GM12878 (cell line): ENCODE results near the gene TMEM163. TPM values are rescaled to one million over a fixed set of nuclear protein-coding genes. Genes with fewer than 3 reads are reported as not detected.

ENCODE experiments used
- ATAC-seq: fragments of 200-7000 bp; cut with Tn5 transposase; 3 replicates; pipeline ENCODE4 v1.9.1; 2020; ENCODE audit warnings: mild to moderate bottlenecking, moderate library complexity
- BruUV-seq: library from RNA; stranded (reverse); fragments of 400-500 nt; replicated peaks from 2 replicates; lab custom pipeline; 2021; lab: Mats Ljungman, UMichigan
- CTCF ChIA-PET: fragments of 300-600 bp; sonication (Branson Sonifier 250); formaldehyde crosslinking; extraction: SDS; loops from one replicate; lab custom pipeline; 2021; ENCODE audit warnings: inconsistent platforms; lab: Yijun Ruan, JAX
- POLR2A ChIA-PET: fragments of 350-600 bp; formaldehyde crosslinking; extraction: SDS; loops from one replicate; lab custom pipeline; 2021; ENCODE audit warnings: inconsistent platforms; lab: Charles Lee
- RAD21 ChIA-PET: fragments of 300-600 bp; sonication (Branson Sonifier 250); formaldehyde crosslinking; loops from one replicate; lab custom pipeline; 2023; ENCODE audit warnings: antibody characterized with exemption; ENCODE audit not compliant: unreplicated experiment; lab: Charles Lee
- SMC1A ChIA-PET: fragments of 300-600 bp; sonication (Branson Sonifier 250); formaldehyde crosslinking; loops from one replicate; lab custom pipeline; 2023; ENCODE audit not compliant: unreplicated experiment, uncharacterized antibody; lab: Charles Lee
- DNase-seq: peaks from one replicate; pipeline ENCODE4 v3.0.0-alpha.2; 2011; ENCODE audit warnings: low read depth, low spot score
- FAIRE-seq: peaks from 3 replicates; lab custom pipeline; 2011; peaks lifted over from hg19 to GRCh38; lab: Jason Lieb, UNC
- H2AFZ ChIP-seq: 2 replicates; pipeline ENCODE4 v1.6.0; 2011; ENCODE audit warnings: low read depth, low read length, control low read depth; ENCODE audit not compliant: control insufficient read depth
- H3K27ac ChIP-seq: 2 replicates; pipeline ENCODE4 v1.5.1; 2011; ENCODE audit warnings: control low read depth; ENCODE audit not compliant: control insufficient read depth, insufficient read depth
- H3K27me3 ChIP-seq, 2 experiments: replicated peaks in 1 of 2; 2 replicates each; pipeline versions ENCODE4 v1.6.0 to v1.6.1; 2011; ENCODE audit warnings: low read length in 1 of 2; ENCODE audit not compliant: control insufficient read depth in 2 of 2, insufficient read depth in 2 of 2
- H3K36me3 ChIP-seq, 2 experiments: 2 replicates each; pipeline ENCODE4 v1.5.1; 2011; ENCODE audit warnings: low read length in 1 of 2; ENCODE audit not compliant: control insufficient read depth in 2 of 2, insufficient read depth in 2 of 2
- H3K4me1 ChIP-seq: 2 replicates; pipeline ENCODE4 v1.6.1; 2011; ENCODE audit warnings: mild to moderate bottlenecking, low read length, moderate library complexity, mixed read lengths; ENCODE audit not compliant: control insufficient read depth, insufficient read depth
- H3K4me2 ChIP-seq: 2 replicates; pipeline ENCODE4 v1.6.0; 2011; ENCODE audit warnings: control low read depth; ENCODE audit not compliant: control insufficient read depth, insufficient read depth
- H3K4me3 ChIP-seq: fragments of 200-600 bp; sonication (generic); 2 replicates; pipeline ENCODE4 v1.5.1; 2016
- H3K79me2 ChIP-seq: 2 replicates; pipeline ENCODE4 v1.6.0; 2011; ENCODE audit warnings: low read length; ENCODE audit not compliant: control insufficient read depth, insufficient read depth
- H3K9ac ChIP-seq: 2 replicates; pipeline ENCODE4 v1.8.0; 2011; ENCODE audit warnings: low read length, control low read depth, mixed read lengths; ENCODE audit not compliant: control insufficient read depth, insufficient read depth
- H3K9me3 ChIP-seq: replicated peaks from 3 replicates; pipeline ENCODE4 v1.5.1; 2011; ENCODE audit warnings: mild to moderate bottlenecking, low read length; ENCODE audit not compliant: control insufficient read depth, insufficient read depth
- H4K20me1 ChIP-seq: 2 replicates; pipeline ENCODE4 v1.6.0; 2011; ENCODE audit not compliant: control insufficient read depth, insufficient read depth
- ASH2L ChIP-seq: fragments of 300-600, 200-600 bp; sonication (generic); IDR thresholded peaks from 2 replicates; pipeline ENCODE4 v1.6.1; 2017; ENCODE audit warnings: low read depth, mild to moderate bottlenecking, borderline replicate concordance
- BACH1 ChIP-seq: fragments of 450-650 bp; IDR thresholded peaks from 2 replicates; pipeline ENCODE4 v1.6.1; 2017; ENCODE audit warnings: mild to moderate bottlenecking, borderline replicate concordance
- BCL11A ChIP-seq: IDR thresholded peaks from 2 replicates; pipeline ENCODE4 v1.6.1; 2011; ENCODE audit warnings: low read depth, low read length
- CEBPB ChIP-seq, 2 experiments: fragments of 150-350 bp in 1 of 2; IDR thresholded peaks; 2 replicates each; pipeline ENCODE4 v1.6.1; 2012 to 2014; ENCODE audit warnings: low read depth in 2 of 2, low read length in 2 of 2, borderline replicate concordance in 1 of 2, inconsistent platforms in 1 of 2
- EED ChIP-seq: sonication (generic); IDR thresholded peaks from 2 replicates; pipeline ENCODE4 v1.6.1; 2016; ENCODE audit warnings: antibody characterized with exemption, low read depth
- ESRRA ChIP-seq: IDR thresholded peaks from 2 replicates; pipeline ENCODE4 v1.6.1; 2012; ENCODE audit warnings: mild to moderate bottlenecking, low read length, improper control_type of control experiment
- FOXM1 ChIP-seq: IDR thresholded peaks from 2 replicates; pipeline ENCODE4 v1.6.1; 2012; ENCODE audit warnings: low read depth, mild to moderate bottlenecking, inconsistent platforms, low read length, moderate library complexity
- KLF5 ChIP-seq: fragments of 450-650 bp; IDR thresholded peaks from 2 replicates; pipeline ENCODE4 v1.6.1; 2014; ENCODE audit warnings: mild to moderate bottlenecking; ENCODE audit not compliant: partially characterized antibody
- MXI1 ChIP-seq: fragments of 150-350 bp; IDR thresholded peaks from 2 replicates; pipeline ENCODE4 v1.6.1; 2011; ENCODE audit warnings: low read depth, mild to moderate bottlenecking, inconsistent platforms, low read length, improper control_type of control experiment
- MYB ChIP-seq: fragments of 150-350 bp; IDR thresholded peaks from 2 replicates; pipeline ENCODE4 v1.6.1; 2014; ENCODE audit warnings: mild to moderate bottlenecking, low read depth, low read length, borderline replicate concordance
- RAD21 ChIP-seq: IDR thresholded peaks from 2 replicates; pipeline ENCODE4 v1.6.1; 2011; ENCODE audit warnings: mild to moderate bottlenecking, low read depth, low read length, moderate library complexity; ENCODE audit not compliant: insufficient read depth
- RFX5 ChIP-seq: IDR thresholded peaks from 2 replicates; pipeline ENCODE4 v1.6.1; 2011; ENCODE audit warnings: low read depth, low read length, improper control_type of control experiment
- SUPT20H ChIP-seq: IDR thresholded peaks from 2 replicates; pipeline ENCODE4 v1.6.1; 2011; ENCODE audit warnings: low read depth, mild to moderate bottlenecking, low read length, moderate library complexity, borderline replicate concordance; ENCODE audit not compliant: control insufficient read depth
- YBX1 ChIP-seq: fragments of 450-650 bp; IDR thresholded peaks from 2 replicates; pipeline ENCODE4 v1.6.1; 2016; ENCODE audit warnings: antibody characterized with exemption
- ZNF217 ChIP-seq: fragments of 450-650 bp; IDR thresholded peaks from 2 replicates; pipeline ENCODE4 v1.6.1; 2017; ENCODE audit warnings: antibody characterized with exemption, mild to moderate bottlenecking
- whole genome bisulfite sequencing: methylation state at CpG from one replicate; pipeline ENCODE4 v1.1.6; 2016; ENCODE audit warnings: low lambda C conversion rate; ENCODE audit not compliant: insufficient replicate concordance, insufficient coverage; ENCODE audit errors: missing lambda C conversion rate; 5-methylcytosine and 5-hydroxymethylcytosine counted together
- in situ Hi-C: fragments of 300-500 bp; cut with MboI; formaldehyde crosslinking; loops from 9 replicates; pipeline ENCODE4 v1.14.3; 2018; ENCODE audit warnings: mixed read lengths
- intact Hi-C: fragments of 100-400 bp; cut with micrococcal nuclease; formaldehyde crosslinking; loops from one replicate; pipeline ENCODE4 v1.14.2; 2022; ENCODE audit not compliant: unreplicated experiment
- polyA plus RNA-seq, 11 experiments: library from polyadenylated mRNA; depleted of rRNA in 4 of 11; unstranded in 6 of 11; stranded (reverse) in 5 of 11; fragments of >200 nt; fragmentation: Nextera tagmentation in 4 of 11; fragmentation: Illumina TruSeq in 1 of 11; extraction: Ambion mirVana in 4 of 11; extraction: Trizol in 1 of 11; gene quantifications; 1 replicate in 1 of 11; 2 replicates in 10 of 11; pipeline versions ENCODE4 v1.2.1 to v1.2.3, GENCODE V29; 2011 to 2016; ENCODE audit warnings: inconsistent platforms in 2 of 11, missing spikeins in 2 of 11, low read depth in 1 of 11
- total RNA-seq, 4 experiments: library from RNA; depleted of rRNA in 3 of 4; stranded (reverse); fragments of >200 nt in 3 of 4; fragmentation: Illumina TruSeq in 1 of 4; extraction: Trizol in 1 of 4; gene quantifications; 2 replicates each; pipeline versions ENCODE4 v1.2.1 to v1.2.3, GENCODE V29; 2013 to 2021
- TF ChIP-seq, protein P1 (sequence below): fragments of 450-650 bp; IDR thresholded peaks from 2 replicates; pipeline ENCODE4 v1.6.1; 2017; ENCODE audit warnings: mild to moderate bottlenecking, moderate library complexity
- TF ChIP-seq, protein P2 (sequence below), 3 experiments: IDR thresholded peaks in 2 of 3; conservative IDR thresholded peaks in 1 of 3; 2 replicates each; pipeline ENCODE4 v1.5.1; 2011; ENCODE audit warnings: low read depth in 3 of 3, low read length in 3 of 3, mild to moderate bottlenecking in 3 of 3, control low read depth in 2 of 3, moderate library complexity in 2 of 3, inconsistent platforms in 1 of 3, mixed read lengths in 1 of 3; ENCODE audit not compliant: control insufficient read depth in 2 of 3, insufficient read depth in 1 of 3; ENCODE audit errors: extremely low read depth in 1 of 3

Gene TMEM163
- total and polyA plus RNA-seq, 10 of the 15 experiments (the other 5 are each of a cell fraction or from before 2014, with no cell fraction given) = 0.05 to 0.11 (median 0.07) TPM; not detected in 4

DNA sequence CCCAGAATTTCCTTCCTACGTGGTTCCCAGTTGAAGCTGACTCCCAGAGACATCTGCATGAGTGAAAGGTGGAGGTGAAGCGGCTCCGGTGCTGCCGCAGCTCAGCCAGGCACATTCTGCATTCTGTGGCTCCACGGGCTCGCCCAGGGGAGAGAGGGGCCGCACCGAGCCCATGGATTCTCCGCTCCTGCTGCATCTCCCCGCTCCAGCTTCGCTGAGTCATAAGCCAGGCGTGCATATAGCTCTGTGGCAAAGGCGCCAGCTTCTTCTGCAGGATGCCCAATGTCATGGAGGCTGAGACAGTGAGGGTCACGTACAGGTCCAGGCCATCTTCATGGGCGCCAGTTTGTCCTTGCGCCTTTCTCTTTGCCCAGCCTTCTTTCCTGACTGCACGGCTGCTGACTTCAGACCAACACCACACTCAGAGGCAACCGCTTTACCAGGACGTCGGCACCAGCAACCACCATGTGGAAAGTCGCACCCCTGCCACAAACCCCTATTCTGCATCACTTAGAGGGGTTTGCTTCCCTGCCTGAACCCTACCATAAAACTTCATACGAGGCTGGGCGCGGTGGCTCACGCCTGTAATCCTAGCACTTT, 249.2 kb downstream of the TMEM163 start:
- H3K9ac ChIP-seq = no peak overlapping the region
- no peaks in the 10 kb centered on the region for H3K4me1 ChIP-seq
- RAD21 ChIA-PET = no interaction called here
- CTCF ChIA-PET = interaction anchor here (0.9 to 3.7 kb wide), 3 partner anchors 9 to 234 kb away, joined by 3 to 16 read pairs (median 4); no protein-coding TSS in a partner anchor
- no peak overlapping the region for H3K4me2 ChIP-seq
- no TSS peak for BruUV-seq
- in situ Hi-C loops (no loop called here), intact Hi-C loops (no loop called here)
- POLR2A ChIA-PET = no interaction called here
- ATAC-seq = no peak
- no peaks in the 10 kb centered on the region for H3K79me2 ChIP-seq
- no peak for TF ChIP-seq BACH1
- TF ChIP-seq RFX5 = no peak
- TF ChIP-seq, protein P1, sequence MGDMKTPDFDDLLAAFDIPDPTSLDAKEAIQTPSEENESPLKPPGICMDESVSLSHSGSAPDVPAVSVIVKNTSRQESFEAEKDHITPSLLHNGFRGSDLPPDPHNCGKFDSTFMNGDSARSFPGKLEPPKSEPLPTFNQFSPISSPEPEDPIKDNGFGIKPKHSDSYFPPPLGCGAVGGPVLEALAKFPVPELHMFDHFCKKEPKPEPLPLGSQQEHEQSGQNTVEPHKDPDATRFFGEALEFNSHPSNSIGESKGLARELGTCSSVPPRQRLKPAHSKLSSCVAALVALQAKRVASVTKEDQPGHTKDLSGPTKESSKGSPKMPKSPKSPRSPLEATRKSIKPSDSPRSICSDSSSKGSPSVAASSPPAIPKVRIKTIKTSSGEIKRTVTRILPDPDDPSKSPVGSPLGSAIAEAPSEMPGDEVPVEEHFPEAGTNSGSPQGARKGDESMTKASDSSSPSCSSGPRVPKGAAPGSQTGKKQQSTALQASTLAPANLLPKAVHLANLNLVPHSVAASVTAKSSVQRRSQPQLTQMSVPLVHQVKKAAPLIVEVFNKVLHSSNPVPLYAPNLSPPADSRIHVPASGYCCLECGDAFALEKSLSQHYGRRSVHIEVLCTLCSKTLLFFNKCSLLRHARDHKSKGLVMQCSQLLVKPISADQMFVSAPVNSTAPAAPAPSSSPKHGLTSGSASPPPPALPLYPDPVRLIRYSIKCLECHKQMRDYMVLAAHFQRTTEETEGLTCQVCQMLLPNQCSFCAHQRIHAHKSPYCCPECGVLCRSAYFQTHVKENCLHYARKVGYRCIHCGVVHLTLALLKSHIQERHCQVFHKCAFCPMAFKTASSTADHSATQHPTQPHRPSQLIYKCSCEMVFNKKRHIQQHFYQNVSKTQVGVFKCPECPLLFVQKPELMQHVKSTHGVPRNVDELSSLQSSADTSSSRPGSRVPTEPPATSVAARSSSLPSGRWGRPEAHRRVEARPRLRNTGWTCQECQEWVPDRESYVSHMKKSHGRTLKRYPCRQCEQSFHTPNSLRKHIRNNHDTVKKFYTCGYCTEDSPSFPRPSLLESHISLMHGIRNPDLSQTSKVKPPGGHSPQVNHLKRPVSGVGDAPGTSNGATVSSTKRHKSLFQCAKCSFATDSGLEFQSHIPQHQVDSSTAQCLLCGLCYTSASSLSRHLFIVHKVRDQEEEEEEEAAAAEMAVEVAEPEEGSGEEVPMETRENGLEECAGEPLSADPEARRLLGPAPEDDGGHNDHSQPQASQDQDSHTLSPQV = no peak
- TF ChIP-seq, protein P2, sequence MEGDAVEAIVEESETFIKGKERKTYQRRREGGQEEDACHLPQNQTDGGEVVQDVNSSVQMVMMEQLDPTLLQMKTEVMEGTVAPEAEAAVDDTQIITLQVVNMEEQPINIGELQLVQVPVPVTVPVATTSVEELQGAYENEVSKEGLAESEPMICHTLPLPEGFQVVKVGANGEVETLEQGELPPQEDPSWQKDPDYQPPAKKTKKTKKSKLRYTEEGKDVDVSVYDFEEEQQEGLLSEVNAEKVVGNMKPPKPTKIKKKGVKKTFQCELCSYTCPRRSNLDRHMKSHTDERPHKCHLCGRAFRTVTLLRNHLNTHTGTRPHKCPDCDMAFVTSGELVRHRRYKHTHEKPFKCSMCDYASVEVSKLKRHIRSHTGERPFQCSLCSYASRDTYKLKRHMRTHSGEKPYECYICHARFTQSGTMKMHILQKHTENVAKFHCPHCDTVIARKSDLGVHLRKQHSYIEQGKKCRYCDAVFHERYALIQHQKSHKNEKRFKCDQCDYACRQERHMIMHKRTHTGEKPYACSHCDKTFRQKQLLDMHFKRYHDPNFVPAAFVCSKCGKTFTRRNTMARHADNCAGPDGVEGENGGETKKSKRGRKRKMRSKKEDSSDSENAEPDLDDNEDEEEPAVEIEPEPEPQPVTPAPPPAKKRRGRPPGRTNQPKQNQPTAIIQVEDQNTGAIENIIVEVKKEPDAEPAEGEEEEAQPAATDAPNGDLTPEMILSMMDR (IDR thresholded peaks at IDR 0.05 in 2 of 3, conservative IDR thresholded peaks at IDR 0.05 in 1 of 3; ENCODE audit: control insufficient read depth in 2 of 3, extremely low read depth in 1 of 3, insufficient read depth in 1 of 3, low read depth in 3 of 3, low read length in 3 of 3) = no peak
- TF ChIP-seq EED = no peak
- TF ChIP-seq FOXM1 = no peak
- no peak for TF ChIP-seq SUPT20H
- no peak for TF ChIP-seq YBX1
- TF ChIP-seq CEBPB (IDR thresholded peaks at IDR 0.05; ENCODE audit: borderline replicate concordance in 1 of 2, low read depth in 2 of 2, low read length in 2 of 2) = no peak
- TF ChIP-seq MXI1 = no peak
- TF ChIP-seq RAD21 = no peak
- TF ChIP-seq BCL11A = no peak
- no peak for TF ChIP-seq MYB
- no peak for TF ChIP-seq ZNF217
- no peak for TF ChIP-seq ASH2L
- TF ChIP-seq ESRRA = no peak
- TF ChIP-seq KLF5 = no peak
- H4K20me1 ChIP-seq = no peaks in the 10 kb centered on the region
- no peak for FAIRE-seq
- 74% methylated on average over 25 of the region's 25 CpGs for WGBS
- SMC1A ChIA-PET = no interaction called here
- H3K4me3 ChIP-seq = no peak overlapping the region
- H3K36me3 ChIP-seq = no peaks in the 10 kb centered on the region
- H3K9me3 ChIP-seq = no peaks in the 10 kb centered on the region; the same call in 2 of the 3 replicates
- H2AFZ ChIP-seq = no peak overlapping the region
- no peaks in the 10 kb centered on the region for H3K27me3 ChIP-seq
- H3K27ac ChIP-seq = no peak overlapping the region
- no peak for DNase-seq
